Muscle layer of duodenum (tissue), 2 donors: Measurements from ENCODE around the gene HMG20B.
"Not testable (repeated sequence)": the region's sequence is repeated elsewhere in the genome, so short reads cannot be mapped to it uniquely, and the experiment has no call there.

Source experiments
- H3K27ac ChIP-seq: one replicate; pipeline ENCODE4 v1.7.0; 2013; ENCODE audit warnings: mild to moderate bottlenecking, low read length
- H3K27me3 ChIP-seq: one replicate; pipeline ENCODE4 v1.7.0; 2013; ENCODE audit warnings: low read depth, mild to moderate bottlenecking, control low read depth, low read length
- H3K36me3 ChIP-seq, 2 donors: one replicate each; pipeline ENCODE4 v1.7.0; 2013; ENCODE audit warnings: low read length in 2 of 2, control low read depth in 1 of 2, mild to moderate bottlenecking in 1 of 2; ENCODE audit not compliant: insufficient read depth in 2 of 2, control insufficient read depth in 1 of 2
- H3K4me1 ChIP-seq, 2 donors: one replicate each; pipeline ENCODE4 v1.7.0; 2013; ENCODE audit warnings: low read length in 2 of 2, mild to moderate bottlenecking in 2 of 2, control low read depth in 1 of 2, moderate library complexity in 1 of 2; ENCODE audit not compliant: insufficient read depth in 2 of 2, control insufficient read depth in 1 of 2
- H3K4me3 ChIP-seq, 2 donors: one replicate each; pipeline ENCODE4 v1.7.0; 2013; ENCODE audit warnings: low read length in 2 of 2, low read depth in 1 of 2, mild to moderate bottlenecking in 1 of 2
- H3K9me3 ChIP-seq, 2 donors: one replicate each; pipeline ENCODE4 v1.7.0; 2013; ENCODE audit warnings: low read length in 2 of 2, control low read depth in 1 of 2, mild to moderate bottlenecking in 1 of 2; ENCODE audit not compliant: control insufficient read depth in 1 of 2
- donor health status: healthy.

Gene HMG20B

GRCh38 chr19:3572855-3573161, at the start of gene HMG20B:
Gene HMG20B, plus strand, starts transcription at chr19:3572944. Its CDS starts 366 bp downstream, at chr19:3573310.
- H3K4me1 ChIP-seq = peaks cover 0 to 25% of the 10 kb centered on the region in 2 donors

GRCh38 chr19:3523361-3524077, 49.2 kb upstream of the HMG20B start:
- Histone ChIP-seq H3K27ac (no peak overlapping the region), H3K27me3 (no peaks in the 10 kb centered on the region), H3K36me3 (peaks cover 18 to 68% of the 10 kb centered on the region in 2 donors)

More at GRCh38 chr19:3572855-3573161, at the start of gene HMG20B:
- Histone ChIP-seq H3K4me3 (peak within 1 kb of the TSS; percentile 58 to 87), H3K9me3 (no peaks in the 10 kb centered on the region), H3K27ac (peak within 1 kb of the TSS; percentile 27), H3K36me3 (no peaks in the 10 kb centered on the region), H3K27me3 (no peaks in the 10 kb centered on the region)

GRCh38 chr19:3524078-3524842, 48.5 kb upstream of the HMG20B start:
- H3K9me3 ChIP-seq = no peaks in the 10 kb centered on the region
- H3K36me3 ChIP-seq = peaks cover 18 to 64% of the 10 kb centered on the region in 2 donors
- H3K4me3 ChIP-seq = no peak overlapping the region
- no peak overlapping the region for H3K27ac ChIP-seq
- no peaks in the 10 kb centered on the region for H3K27me3 ChIP-seq
- H3K4me1 ChIP-seq = no peaks in the 10 kb centered on the region

More at GRCh38 chr19:3523361-3524077, 49.2 kb upstream of the HMG20B start:
- no peaks in the 10 kb centered on the region for H3K9me3 ChIP-seq
- H3K4me3 ChIP-seq = no peak overlapping the region
- H3K4me1 ChIP-seq = no peaks in the 10 kb centered on the region

GRCh38 chr19:3524904-3525451, 47.8 kb upstream of the HMG20B start:
- Histone ChIP-seq H3K27ac (no peak overlapping the region), H3K4me3 (no peak overlapping the region)

DNA sequence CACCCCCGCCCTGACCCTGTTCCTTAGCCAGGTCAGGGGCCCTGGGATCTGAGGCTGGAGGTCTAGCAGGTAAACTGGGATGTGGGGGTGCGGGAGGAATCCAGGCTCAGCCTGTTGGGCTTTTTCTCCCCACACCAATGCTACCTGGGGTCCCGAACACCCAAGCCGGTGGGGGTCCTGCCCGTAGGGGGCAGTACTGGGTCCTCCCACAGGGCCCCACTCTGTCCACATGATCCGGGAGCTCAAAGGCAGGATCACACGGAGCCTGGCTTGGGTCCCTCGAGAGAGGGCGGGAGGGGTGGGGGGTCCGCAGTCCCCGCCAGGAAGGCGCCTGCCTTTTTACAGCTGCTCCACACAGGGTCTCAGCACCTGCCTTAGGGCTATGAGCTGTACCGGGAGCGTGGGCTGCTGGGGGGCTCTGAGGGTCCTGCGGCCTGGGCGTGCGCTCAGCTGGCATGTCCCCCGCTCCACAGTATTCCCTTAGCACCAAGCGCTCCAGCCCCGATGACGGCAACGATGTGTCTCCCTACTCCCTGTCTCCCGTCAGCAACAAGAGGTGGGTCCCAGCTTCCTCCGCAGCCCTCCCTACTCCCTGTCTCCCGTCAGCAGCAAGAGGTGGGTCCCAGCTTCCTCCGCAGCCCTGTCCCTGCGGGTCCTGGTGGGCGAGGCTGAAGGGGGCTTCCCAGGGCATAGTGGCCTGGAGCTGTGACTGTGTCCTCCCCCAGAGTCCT, 46.1 kb upstream of the HMG20B start:
- Histone ChIP-seq H3K4me3 (no peak overlapping the region), H3K9me3 (no peaks in the 10 kb centered on the region), H3K4me1 (no peaks in the 10 kb centered on the region), H3K36me3 (peaks cover 22 to 69% of the 10 kb centered on the region in 2 donors), H3K27me3 (no peaks in the 10 kb centered on the region), H3K27ac (no peak overlapping the region)

More at GRCh38 chr19:3524904-3525451, 47.8 kb upstream of the HMG20B start:
- H3K27me3 ChIP-seq = no peaks in the 10 kb centered on the region
- no peaks in the 10 kb centered on the region for H3K9me3 ChIP-seq
- no peaks in the 10 kb centered on the region for H3K4me1 ChIP-seq
- H3K36me3 ChIP-seq = peaks cover 14 to 58% of the 10 kb centered on the region in 2 donors

DNA sequence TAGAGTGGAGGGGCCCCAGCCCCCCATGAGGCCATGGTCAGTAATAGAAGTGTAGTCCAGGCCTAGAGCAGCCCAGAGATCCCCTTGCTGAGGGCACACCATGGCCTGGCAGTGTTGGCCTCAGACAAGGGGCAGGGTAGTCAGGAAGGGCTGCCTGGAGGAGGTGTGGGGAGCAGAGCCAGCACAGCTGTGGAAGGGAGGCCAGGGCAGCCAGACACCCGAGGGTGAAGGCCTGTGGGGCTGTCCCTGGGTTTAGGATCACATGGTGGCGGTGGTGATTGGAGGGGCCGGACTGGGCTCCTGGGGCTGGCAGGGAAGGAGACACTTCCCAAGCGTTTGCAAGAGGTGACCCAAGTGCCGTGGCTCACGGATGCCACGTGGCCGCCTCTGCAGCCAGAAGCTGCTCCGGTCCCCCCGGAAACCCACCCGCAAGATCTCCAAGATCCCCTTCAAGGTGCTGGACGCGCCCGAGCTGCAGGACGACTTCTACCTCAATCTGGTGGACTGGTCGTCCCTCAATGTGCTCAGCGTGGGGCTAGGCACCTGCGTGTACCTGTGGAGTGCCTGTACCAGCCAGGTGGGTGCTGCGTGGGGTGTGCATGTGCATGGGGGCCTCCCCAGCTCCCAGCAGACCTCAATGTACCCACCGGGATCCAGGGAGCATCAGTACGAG, 45.4 kb upstream of the HMG20B start:
- Histone ChIP-seq H3K9me3 (no peaks in the 10 kb centered on the region), H3K4me1 (no peaks in the 10 kb centered on the region), H3K27ac (no peak overlapping the region), H3K27me3 (no peaks in the 10 kb centered on the region), H3K4me3 (no peak overlapping the region), H3K36me3 (peaks cover 22 to 70% of the 10 kb centered on the region in 2 donors)

GRCh38 chr19:3528080-3528479, 44.7 kb upstream of the HMG20B start:
- Histone ChIP-seq H3K4me3 (no peak overlapping the region), H3K36me3 (peaks cover 22 to 74% of the 10 kb centered on the region in 2 donors), H3K27me3 (no peaks in the 10 kb centered on the region), H3K4me1 (no peaks in the 10 kb centered on the region), H3K27ac (no peak overlapping the region), H3K9me3 (no peaks in the 10 kb centered on the region)

GRCh38 chr19:3528539-3529211, 44.1 kb upstream of the HMG20B start:
- no peak overlapping the region for H3K4me3 ChIP-seq
- H3K36me3 ChIP-seq = peaks cover 23 to 74% of the 10 kb centered on the region in 2 donors
- H3K9me3 ChIP-seq = no peaks in the 10 kb centered on the region
- H3K27me3 ChIP-seq = no peaks in the 10 kb centered on the region
- no peak overlapping the region for H3K27ac ChIP-seq
- H3K4me1 ChIP-seq = no peaks in the 10 kb centered on the region

DNA sequence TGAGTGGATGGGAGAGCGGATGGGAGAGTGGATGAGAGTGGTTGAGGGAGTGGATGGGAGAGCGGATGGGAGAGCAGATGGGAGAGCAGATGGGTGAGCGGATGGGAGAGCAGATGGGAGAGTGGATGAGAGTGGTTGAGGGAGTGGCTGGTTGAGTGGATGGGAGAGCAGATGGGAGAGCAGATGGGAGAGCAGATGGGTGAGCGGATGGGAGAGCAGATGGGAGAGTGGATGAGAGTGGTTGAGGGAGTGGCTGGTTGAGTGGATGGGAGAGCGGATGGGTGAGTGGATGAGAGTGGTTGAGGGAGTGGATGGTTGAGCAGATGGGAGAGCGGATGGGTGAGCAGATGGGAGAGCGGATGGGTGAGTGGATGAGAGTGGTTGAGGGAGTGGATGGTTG, 43.4 kb upstream of the HMG20B start:
- not testable (repeated sequence) for H3K4me1 ChIP-seq, H3K27ac ChIP-seq, H3K9me3 ChIP-seq, H3K4me3 ChIP-seq, H3K27me3 ChIP-seq
- peaks cover 22 to 73% of the 10 kb centered on the region in 2 donors for H3K36me3 ChIP-seq

DNA sequence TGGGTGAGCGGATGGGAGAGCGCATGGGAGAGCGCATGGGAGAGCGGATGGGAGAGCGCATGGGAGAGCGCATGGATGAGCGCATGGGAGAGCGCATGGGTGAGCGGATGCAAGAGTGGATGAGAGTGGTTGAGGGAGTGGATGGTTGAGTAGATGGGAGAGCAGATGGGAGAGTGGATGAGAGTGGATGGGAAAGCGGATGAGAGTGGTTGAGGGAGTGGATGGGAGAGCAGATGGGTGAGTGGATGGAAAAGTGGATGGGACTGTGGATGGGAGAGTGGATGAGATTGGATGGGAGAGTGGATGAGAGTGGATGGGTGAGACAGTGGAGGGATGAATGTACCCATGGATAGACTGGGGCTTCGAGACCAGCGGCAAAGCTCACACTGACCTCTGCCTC, 42.4 kb upstream of the HMG20B start:
- H3K27me3 ChIP-seq = no peaks in the 10 kb centered on the region
- no peaks in the 10 kb centered on the region for H3K4me1 ChIP-seq
- H3K9me3 ChIP-seq = no peaks in the 10 kb centered on the region
- H3K27ac ChIP-seq = no peak overlapping the region
- peaks cover 16 to 75% of the 10 kb centered on the region in 2 donors for H3K36me3 ChIP-seq
- no peak overlapping the region for H3K4me3 ChIP-seq
